CD8-positive, alpha-beta memory T cell (primary cell): Measurements from ENCODE around the gene SH3BP4. TPM values are rescaled to one million over a fixed set of nuclear protein-coding genes. Genes with fewer than 3 reads are reported as not detected.
A peak's percentile ranks its signal among the peaks of the same experiment; 100 is the strongest.

Experiments used
- CTCF ChIA-PET: fragments of 350-600 bp; sonication (Branson Sonifier 250); formaldehyde crosslinking; loops from one replicate; lab custom pipeline; 2021; ENCODE audit warnings: antibody characterized with exemption; lab: Charles Lee
- POLR2A ChIA-PET: fragments of 350-600 bp; sonication (Branson Sonifier 250); formaldehyde crosslinking; loops from one replicate; lab custom pipeline; 2021; ENCODE audit warnings: antibody characterized with exemption; lab: Charles Lee
- DNase-seq, 5 donors: peaks; one replicate each; pipeline versions ENCODE4 v3.0.0 to v3.0.0-alpha.2; 2020 to 2022; ENCODE audit warnings: mixed read lengths in 1 of 5
- H3K27ac ChIP-seq: one replicate; pipeline ENCODE4 v1.7.0; 2013; ENCODE audit warnings: low read depth, mild to moderate bottlenecking, low read length, moderate library complexity
- H3K27me3 ChIP-seq: 2 replicates; pipeline ENCODE4 v1.7.0; 2013; ENCODE audit warnings: low read length, mild to moderate bottlenecking; ENCODE audit not compliant: insufficient read depth, poor library complexity, severe bottlenecking
- H3K36me3 ChIP-seq: 2 replicates; pipeline ENCODE4 v1.7.0; 2013; ENCODE audit warnings: mild to moderate bottlenecking, low read length, moderate library complexity; ENCODE audit not compliant: insufficient read depth
- H3K4me1 ChIP-seq: 2 replicates; pipeline ENCODE4 v1.7.0; 2013; ENCODE audit warnings: mild to moderate bottlenecking, low read length, moderate library complexity; ENCODE audit not compliant: insufficient read depth
- H3K4me3 ChIP-seq: 2 replicates; pipeline ENCODE4 v1.7.0; 2013; ENCODE audit warnings: mild to moderate bottlenecking, low read length
- H3K9me3 ChIP-seq: 2 replicates; pipeline ENCODE4 v1.7.0; 2013; ENCODE audit warnings: mild to moderate bottlenecking, low read length
- H3K27ac Mint-ChIP-seq, 8 donors: one replicate each; pipeline ENCODE4 v1.8.0; 2020 to 2021; ENCODE audit warnings: mixed read lengths in 8 of 8, mild to moderate bottlenecking in 6 of 8, inconsistent platforms in 3 of 8, moderate library complexity in 3 of 8
- H3K27me3 Mint-ChIP-seq, 2 donors: one replicate each; pipeline ENCODE4 v1.8.0; 2020 to 2021; ENCODE audit warnings: mixed read lengths in 2 of 2, mild to moderate bottlenecking in 1 of 2, moderate library complexity in 1 of 2
- H3K36me3 Mint-ChIP-seq, 3 donors: one replicate each; pipeline ENCODE4 v1.8.0; 2020 to 2021; ENCODE audit warnings: mixed read lengths in 3 of 3, inconsistent platforms in 1 of 3, mild to moderate bottlenecking in 1 of 3
- H3K4me1 Mint-ChIP-seq, 3 donors: one replicate each; pipeline ENCODE4 v1.8.0; 2020 to 2021; ENCODE audit warnings: mixed read lengths in 3 of 3, inconsistent platforms in 1 of 3, mild to moderate bottlenecking in 1 of 3
- H3K4me3 Mint-ChIP-seq, 7 donors: one replicate each; pipeline ENCODE4 v1.8.0; 2020 to 2021; ENCODE audit warnings: mixed read lengths in 7 of 7, mild to moderate bottlenecking in 6 of 7, moderate library complexity in 4 of 7, inconsistent platforms in 2 of 7
- H3K9me3 Mint-ChIP-seq, 5 donors: one replicate each; pipeline ENCODE4 v1.8.0; 2020 to 2022; ENCODE audit warnings: mixed read lengths in 5 of 5, mild to moderate bottlenecking in 3 of 5, moderate library complexity in 2 of 5, inconsistent platforms in 1 of 5
- polyA plus RNA-seq: library from polyadenylated mRNA; unstranded; fragments of 300-500 nt; fragmentation: Illumina TruSeq; gene quantifications from one replicate; pipeline ENCODE4 v1.2.3, GENCODE V29; 2021
- total RNA-seq, 2 experiments: library from RNA; stranded (reverse); gene quantifications; one replicate each; pipeline ENCODE4 v1.2.3, GENCODE V29; 2021

Gene SH3BP4
- total and polyA plus RNA-seq, 3 experiments from 2014 or later = 0.18 TPM; not detected in 2

DNA sequence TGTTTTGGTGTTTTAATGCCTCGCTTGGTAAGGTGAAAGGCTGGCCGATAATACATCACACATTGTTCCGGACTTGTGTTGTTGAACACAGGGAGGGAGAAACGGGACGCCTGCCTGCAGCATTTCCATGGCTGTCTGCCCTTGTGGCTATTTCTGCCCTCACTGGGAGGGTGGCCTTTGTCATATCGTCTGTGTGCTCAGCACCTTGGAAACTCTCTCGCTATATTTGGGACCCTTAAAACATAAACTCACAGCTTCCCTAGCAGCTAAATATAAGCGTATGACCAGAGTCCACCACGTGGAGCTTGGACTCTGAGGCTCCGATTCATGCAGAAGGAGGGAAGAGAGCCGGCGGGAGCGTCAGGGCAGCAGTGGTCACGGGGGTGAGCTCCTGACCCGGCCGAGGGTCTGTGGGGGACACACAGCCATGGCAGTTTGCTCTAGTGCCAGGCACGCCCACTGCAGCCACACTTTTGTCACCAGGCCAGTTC lies 111.7 kb downstream of the SH3BP4 start:
- H3K36me3 Mint-ChIP-seq = no peaks in the 10 kb centered on the region
- no peaks in the 10 kb centered on the region for H3K9me3 ChIP-seq
- H3K9me3 Mint-ChIP-seq = no peaks in the 10 kb centered on the region
- CTCF ChIA-PET = interaction anchor here (1.1 kb wide), 1 partner anchor 12 kb away, joined by 3 read pairs; no protein-coding TSS in a partner anchor
- no peaks in the 10 kb centered on the region for H3K4me1 ChIP-seq
- no peaks in the 10 kb centered on the region for H3K4me1 Mint-ChIP-seq
- peaks cover 15 to 19% of the 10 kb centered on the region in 2 donors for H3K27me3 Mint-ChIP-seq
- no peak overlapping the region for H3K27ac Mint-ChIP-seq
- H3K27ac ChIP-seq = no peak overlapping the region
- H3K36me3 ChIP-seq = no peaks in the 10 kb centered on the region
- H3K27me3 ChIP-seq = peaks cover 4% of the 10 kb centered on the region
- no peak for DNase-seq
- H3K4me3 ChIP-seq = no peak overlapping the region
- H3K4me3 Mint-ChIP-seq = no peak overlapping the region
- POLR2A ChIA-PET = no interaction called here

GRCh38 chr2:235064976-235065375 lies 113.2 kb downstream of the SH3BP4 start:
- POLR2A ChIA-PET = no interaction called here
- DNase-seq = no peak
- H3K27ac ChIP-seq = no peak overlapping the region
- H3K36me3 ChIP-seq = no peaks in the 10 kb centered on the region
- Mint-ChIP-seq H3K9me3 (no peaks in the 10 kb centered on the region), H3K27me3 (peaks cover 16 to 24% of the 10 kb centered on the region in 2 donors), H3K27ac (no peak overlapping the region), H3K36me3 (no peaks in the 10 kb centered on the region), H3K4me1 (no peaks in the 10 kb centered on the region), H3K4me3 (no peak overlapping the region)
- H3K9me3 ChIP-seq = no peaks in the 10 kb centered on the region
- H3K27me3 ChIP-seq = no peaks in the 10 kb centered on the region
- CTCF ChIA-PET = no interaction called here
- no peak overlapping the region for H3K4me3 ChIP-seq
- H3K4me1 ChIP-seq = no peaks in the 10 kb centered on the region

GRCh38 chr2:235066490-235066889 lies 114.7 kb downstream of the SH3BP4 start:
- Histone ChIP-seq H3K4me1 (no peaks in the 10 kb centered on the region), H3K27me3 (no peaks in the 10 kb centered on the region), H3K4me3 (no peak overlapping the region), H3K9me3 (no peaks in the 10 kb centered on the region), H3K27ac (no peak overlapping the region), H3K36me3 (no peaks in the 10 kb centered on the region)
- H3K4me1 Mint-ChIP-seq = no peaks in the 10 kb centered on the region
- no peak overlapping the region for H3K4me3 Mint-ChIP-seq
- H3K36me3 Mint-ChIP-seq = no peaks in the 10 kb centered on the region
- ChIA-PET POLR2A (no interaction called here), CTCF (no interaction called here)
- no peaks in the 10 kb centered on the region for H3K9me3 Mint-ChIP-seq
- peaks cover 13 to 25% of the 10 kb centered on the region in 2 donors for H3K27me3 Mint-ChIP-seq
- peak overlapping the region in 1 of 8 donors; percentile 40 for H3K27ac Mint-ChIP-seq
- no peak for DNase-seq

DNA sequence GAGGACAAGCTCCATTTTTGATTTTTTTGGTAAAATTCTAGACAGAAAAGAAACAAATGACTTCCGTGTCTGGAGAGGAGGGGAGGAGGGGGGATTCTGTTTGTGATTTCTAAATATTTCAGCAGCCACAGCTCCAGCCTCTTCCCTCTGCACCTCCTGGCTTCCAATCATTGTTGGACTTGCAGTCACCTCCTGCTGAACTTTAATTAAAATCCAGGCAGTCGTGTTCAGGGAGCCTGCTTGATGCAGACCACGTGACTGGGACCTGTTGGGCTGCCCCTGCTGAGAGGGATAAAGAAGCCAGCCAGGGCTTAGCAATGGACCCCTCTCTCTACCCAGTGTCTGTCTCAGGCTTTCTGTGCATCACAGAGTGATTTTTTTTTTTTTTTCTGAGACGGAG lies 115.1 kb downstream of the SH3BP4 start:
- peaks cover 12 to 25% of the 10 kb centered on the region in 2 donors for H3K27me3 Mint-ChIP-seq
- H3K4me3 ChIP-seq = no peak overlapping the region
- no peaks in the 10 kb centered on the region for H3K4me1 ChIP-seq
- peak overlapping the region in 1 of 8 donors; percentile 40 for H3K27ac Mint-ChIP-seq
- no peaks in the 10 kb centered on the region for H3K36me3 ChIP-seq
- no peaks in the 10 kb centered on the region for H3K27me3 ChIP-seq
- H3K4me3 Mint-ChIP-seq = no peak overlapping the region
- no peaks in the 10 kb centered on the region for H3K4me1 Mint-ChIP-seq
- no peaks in the 10 kb centered on the region for H3K9me3 ChIP-seq
- ChIA-PET CTCF (no interaction called here), POLR2A (no interaction called here)
- no peaks in the 10 kb centered on the region for H3K36me3 Mint-ChIP-seq
- H3K27ac ChIP-seq = no peak overlapping the region
- no peak for DNase-seq
- H3K9me3 Mint-ChIP-seq = no peaks in the 10 kb centered on the region

DNA sequence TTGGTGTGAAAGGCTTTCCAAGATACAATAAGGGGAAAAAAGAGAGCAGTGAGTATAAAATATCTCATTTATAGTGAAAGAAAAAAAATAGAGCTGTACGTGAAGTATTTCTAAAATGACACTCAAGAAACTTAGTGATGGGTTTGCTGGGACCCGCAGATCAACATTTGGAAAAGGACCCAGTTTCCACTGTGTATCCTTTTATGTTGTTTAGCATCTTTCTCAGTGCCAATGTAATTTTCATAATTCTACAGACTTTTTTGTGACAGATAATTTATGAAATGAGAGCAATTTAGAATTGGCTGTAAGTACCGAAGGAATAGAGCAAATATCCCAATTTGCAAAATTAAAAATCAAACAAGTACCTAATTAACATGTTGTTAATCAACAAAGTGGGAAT lies 116.9 kb downstream of the SH3BP4 start:
- DNase-seq = no peak
- no peaks in the 10 kb centered on the region for H3K36me3 ChIP-seq
- no peak overlapping the region for H3K27ac Mint-ChIP-seq
- no peaks in the 10 kb centered on the region for H3K9me3 Mint-ChIP-seq
- no peaks in the 10 kb centered on the region for H3K36me3 Mint-ChIP-seq
- no peak overlapping the region for H3K4me3 ChIP-seq
- POLR2A ChIA-PET = no interaction called here
- peaks cover 12 to 21% of the 10 kb centered on the region in 2 donors for H3K27me3 Mint-ChIP-seq
- no peaks in the 10 kb centered on the region for H3K4me1 ChIP-seq
- no peaks in the 10 kb centered on the region for H3K9me3 ChIP-seq
- H3K4me3 Mint-ChIP-seq = no peak overlapping the region
- no peaks in the 10 kb centered on the region for H3K4me1 Mint-ChIP-seq
- no peaks in the 10 kb centered on the region for H3K27me3 ChIP-seq
- CTCF ChIA-PET = no interaction called here
- no peak overlapping the region for H3K27ac ChIP-seq

- no peak overlapping the region for H3K27ac Mint-ChIP-seq
- CTCF ChIA-PET = no interaction called here
Measured at GRCh38 chr2:235070063-235070706, 118.4 kb downstream of the SH3BP4 start.

GRCh38 chr2:235073868-235074413 lies 122.1 kb downstream of the SH3BP4 start:
- CTCF ChIA-PET = no interaction called here
- no peaks in the 10 kb centered on the region for H3K9me3 Mint-ChIP-seq
- H3K36me3 Mint-ChIP-seq = no peaks in the 10 kb centered on the region
- DNase-seq = no peak
- H3K4me3 ChIP-seq = no peak overlapping the region
- H3K27ac ChIP-seq = no peak overlapping the region
- no peaks in the 10 kb centered on the region for H3K9me3 ChIP-seq
- POLR2A ChIA-PET = no interaction called here
- H3K36me3 ChIP-seq = no peaks in the 10 kb centered on the region
- no peaks in the 10 kb centered on the region for H3K4me1 Mint-ChIP-seq
- no peaks in the 10 kb centered on the region for H3K27me3 ChIP-seq
- no peaks in the 10 kb centered on the region for H3K4me1 ChIP-seq
- H3K27me3 Mint-ChIP-seq = peaks cover 6 to 18% of the 10 kb centered on the region in 2 donors
- no peak overlapping the region for H3K4me3 Mint-ChIP-seq
- no peak overlapping the region for H3K27ac Mint-ChIP-seq

More at GRCh38 chr2:235070063-235070706, 118.4 kb downstream of the SH3BP4 start:
- Histone ChIP-seq H3K4me3 (no peak overlapping the region), H3K9me3 (no peaks in the 10 kb centered on the region), H3K27me3 (no peaks in the 10 kb centered on the region), H3K36me3 (no peaks in the 10 kb centered on the region), H3K4me1 (no peaks in the 10 kb centered on the region), H3K27ac (no peak overlapping the region)
- Mint-ChIP-seq H3K4me1 (no peaks in the 10 kb centered on the region), H3K27me3 (peaks cover 12 to 21% of the 10 kb centered on the region in 2 donors), H3K36me3 (no peaks in the 10 kb centered on the region), H3K9me3 (no peaks in the 10 kb centered on the region), H3K4me3 (no peak overlapping the region)
- POLR2A ChIA-PET = no interaction called here
- no peak for DNase-seq

- ChIA-PET POLR2A (no interaction called here), CTCF (no interaction called here)
- no peak overlapping the region for H3K27ac Mint-ChIP-seq
- no peak overlapping the region for H3K4me3 ChIP-seq
- H3K27ac ChIP-seq = no peak overlapping the region
- no peaks in the 10 kb centered on the region for H3K27me3 ChIP-seq
- H3K9me3 Mint-ChIP-seq = no peaks in the 10 kb centered on the region
- no peak for DNase-seq
- no peaks in the 10 kb centered on the region for H3K4me1 ChIP-seq
- H3K9me3 ChIP-seq = no peaks in the 10 kb centered on the region
- peaks cover 1 to 3% of the 10 kb centered on the region in 2 donors for H3K27me3 Mint-ChIP-seq
- H3K36me3 Mint-ChIP-seq = no peaks in the 10 kb centered on the region
- H3K4me3 Mint-ChIP-seq = no peak overlapping the region
- H3K36me3 ChIP-seq = no peaks in the 10 kb centered on the region
- H3K4me1 Mint-ChIP-seq = no peaks in the 10 kb centered on the region
Measured at GRCh38 chr2:235077046-235077445, 125.2 kb downstream of the SH3BP4 start.
